ENCODE data around the gene MARS1. TPM values are rescaled to one million over a fixed set of nuclear protein-coding genes. Genes with fewer than 3 reads are reported as not detected.

The MARS1 gene
- total RNA-seq, 2 experiments from 2014 or later, result 203 to 204 TPM

DNA sequence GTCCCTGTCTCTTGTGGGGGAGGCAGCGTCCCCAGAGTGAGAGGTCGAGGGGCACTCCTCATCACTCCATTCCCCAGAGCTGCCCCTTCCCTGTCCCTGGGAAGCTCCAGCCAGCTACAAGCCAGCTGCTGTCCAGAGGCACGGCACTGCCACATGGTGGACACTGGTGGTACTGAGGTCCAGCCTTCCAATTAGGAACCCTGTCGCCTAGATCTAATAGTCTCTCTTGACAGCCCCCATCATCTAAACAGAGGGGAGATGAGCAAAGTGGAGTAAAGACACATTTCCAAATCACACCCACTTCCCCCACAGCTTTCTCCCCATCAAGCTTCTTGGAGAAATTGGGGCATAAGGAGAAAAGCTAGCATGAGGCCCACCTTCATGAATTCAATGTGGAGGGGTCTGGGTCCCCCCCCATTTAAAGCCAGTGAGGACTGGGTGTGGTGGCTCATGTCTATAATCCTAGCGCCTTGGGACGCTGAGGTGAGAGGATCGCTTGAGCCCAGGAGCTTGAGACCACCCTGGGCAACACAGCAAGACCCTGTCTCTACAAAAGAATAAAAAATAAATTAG lies 34.8 kb upstream of the MARS1 start:
- ChIA-PET CTCF (interaction anchor here (0.5 to 1.6 kb wide), 9 partner anchors 9 to 258 kb away, joined by 3 to 5 read pairs (median 4); no protein-coding TSS in a partner anchor), POLR2A (interaction anchor here (0.9 to 1.7 kb wide), 2 partner anchors 9 to 23 kb away, joined by 3 to 7 read pairs; no protein-coding TSS in a partner anchor)
- peaks cover 10% of the 10 kb centered on the region for H3K4me1 ChIP-seq (ENCODE audit: insufficient read depth, low read length)
- H3K4me1 Mint-ChIP-seq (ENCODE audit: low read depth), result peaks cover 5% of the 10 kb centered on the region
- peak; percentile 59 for ATAC-seq (ENCODE audit: poor library complexity)
- no peak overlapping the region for H3K4me3 Mint-ChIP-seq
- no peaks in the 10 kb centered on the region for H3K36me3 ChIP-seq (ENCODE audit: insufficient read depth, low read length)
- TF ChIP-seq, protein P1, sequence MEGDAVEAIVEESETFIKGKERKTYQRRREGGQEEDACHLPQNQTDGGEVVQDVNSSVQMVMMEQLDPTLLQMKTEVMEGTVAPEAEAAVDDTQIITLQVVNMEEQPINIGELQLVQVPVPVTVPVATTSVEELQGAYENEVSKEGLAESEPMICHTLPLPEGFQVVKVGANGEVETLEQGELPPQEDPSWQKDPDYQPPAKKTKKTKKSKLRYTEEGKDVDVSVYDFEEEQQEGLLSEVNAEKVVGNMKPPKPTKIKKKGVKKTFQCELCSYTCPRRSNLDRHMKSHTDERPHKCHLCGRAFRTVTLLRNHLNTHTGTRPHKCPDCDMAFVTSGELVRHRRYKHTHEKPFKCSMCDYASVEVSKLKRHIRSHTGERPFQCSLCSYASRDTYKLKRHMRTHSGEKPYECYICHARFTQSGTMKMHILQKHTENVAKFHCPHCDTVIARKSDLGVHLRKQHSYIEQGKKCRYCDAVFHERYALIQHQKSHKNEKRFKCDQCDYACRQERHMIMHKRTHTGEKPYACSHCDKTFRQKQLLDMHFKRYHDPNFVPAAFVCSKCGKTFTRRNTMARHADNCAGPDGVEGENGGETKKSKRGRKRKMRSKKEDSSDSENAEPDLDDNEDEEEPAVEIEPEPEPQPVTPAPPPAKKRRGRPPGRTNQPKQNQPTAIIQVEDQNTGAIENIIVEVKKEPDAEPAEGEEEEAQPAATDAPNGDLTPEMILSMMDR (IDR thresholded peaks at IDR 0.05), result peak; percentile 55
- peak in 8 of 14 experiments; percentile 32 to 72 (median 45) for DNase-seq
- no peaks in the 10 kb centered on the region for H3K9me3 Mint-ChIP-seq
- intact Hi-C loops (cut with DNase I, micrococcal nuclease), result loop anchor here (1.0 to 10.0 kb wide), 3 partner anchors 141 to 189 kb away; no protein-coding TSS in a partner anchor
- no peak overlapping the region for H3K4me3 ChIP-seq (ENCODE audit: low read length)
- H3K27ac Mint-ChIP-seq, result no peak overlapping the region
- H3K9me3 ChIP-seq (ENCODE audit: control insufficient read depth in 1 of 2, insufficient read depth in 1 of 2, low read length in 2 of 2), result no peaks in the 10 kb centered on the region
- peaks cover 0 to 4% of the 10 kb centered on the region in 2 experiments for H3K27me3 ChIP-seq (ENCODE audit: control insufficient read depth in 1 of 2, insufficient read depth in 2 of 2, low read length in 2 of 2)
- no peak overlapping the region for H3K27ac ChIP-seq (ENCODE audit: low read depth in 1 of 2, low read length in 2 of 2)
- no peaks in the 10 kb centered on the region for H3K36me3 Mint-ChIP-seq (ENCODE audit: low read depth)
- no peaks in the 10 kb centered on the region for H3K27me3 Mint-ChIP-seq

DNA sequence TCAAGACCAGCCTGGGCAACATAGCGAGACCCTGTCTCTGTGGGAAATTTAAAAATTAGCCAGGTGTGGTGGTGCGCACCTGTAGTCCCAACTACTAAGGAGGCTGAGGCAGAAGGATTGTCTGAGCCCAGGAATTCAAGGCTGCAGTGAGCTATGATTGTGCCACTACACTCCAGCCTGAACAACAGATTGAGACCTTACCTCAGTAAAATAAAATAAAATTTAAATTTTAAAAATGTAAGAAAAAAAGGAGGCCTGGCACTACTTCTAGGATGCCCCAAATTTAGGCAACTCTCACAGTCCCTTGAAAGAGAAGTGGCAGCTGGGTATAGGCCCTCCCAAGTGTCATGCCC lies 33.7 kb upstream of the MARS1 start:
- H3K4me3 Mint-ChIP-seq, result no peak overlapping the region
- intact Hi-C loops (cut with DNase I, micrococcal nuclease), result loop anchor here (2.0 to 10.0 kb wide), 3 partner anchors 19 to 189 kb away; partner anchors contain the start of gene INHBC (in 1 of the 2)
- Histone ChIP-seq H3K36me3 (ENCODE audit: insufficient read depth, low read length) (no peaks in the 10 kb centered on the region), H3K27me3 (ENCODE audit: control insufficient read depth in 1 of 2, insufficient read depth in 2 of 2, low read length in 2 of 2) (peaks cover 0 to 4% of the 10 kb centered on the region in 2 experiments), H3K27ac (ENCODE audit: low read depth in 1 of 2, low read length in 2 of 2) (no peak overlapping the region), H3K4me1 (ENCODE audit: insufficient read depth, low read length) (peaks cover 20% of the 10 kb centered on the region), H3K9me3 (ENCODE audit: control insufficient read depth in 1 of 2, insufficient read depth in 1 of 2, low read length in 2 of 2) (no peaks in the 10 kb centered on the region), H3K4me3 (ENCODE audit: low read length) (no peak overlapping the region)
- H3K36me3 Mint-ChIP-seq (ENCODE audit: low read depth), result peaks cover 2% of the 10 kb centered on the region
- peaks cover 4% of the 10 kb centered on the region for H3K27me3 Mint-ChIP-seq
- POLR2A ChIA-PET, result no interaction called here
- H3K9me3 Mint-ChIP-seq, result no peaks in the 10 kb centered on the region
- peaks cover 16% of the 10 kb centered on the region for H3K4me1 Mint-ChIP-seq (ENCODE audit: low read depth)
- TF ChIP-seq, protein P1 (IDR thresholded peaks at IDR 0.05), result no peak
- ATAC-seq (ENCODE audit: poor library complexity) (no peak), DNase-seq (no peak)
- no peak overlapping the region for H3K27ac Mint-ChIP-seq
- CTCF ChIA-PET, result no interaction called here

DNA sequence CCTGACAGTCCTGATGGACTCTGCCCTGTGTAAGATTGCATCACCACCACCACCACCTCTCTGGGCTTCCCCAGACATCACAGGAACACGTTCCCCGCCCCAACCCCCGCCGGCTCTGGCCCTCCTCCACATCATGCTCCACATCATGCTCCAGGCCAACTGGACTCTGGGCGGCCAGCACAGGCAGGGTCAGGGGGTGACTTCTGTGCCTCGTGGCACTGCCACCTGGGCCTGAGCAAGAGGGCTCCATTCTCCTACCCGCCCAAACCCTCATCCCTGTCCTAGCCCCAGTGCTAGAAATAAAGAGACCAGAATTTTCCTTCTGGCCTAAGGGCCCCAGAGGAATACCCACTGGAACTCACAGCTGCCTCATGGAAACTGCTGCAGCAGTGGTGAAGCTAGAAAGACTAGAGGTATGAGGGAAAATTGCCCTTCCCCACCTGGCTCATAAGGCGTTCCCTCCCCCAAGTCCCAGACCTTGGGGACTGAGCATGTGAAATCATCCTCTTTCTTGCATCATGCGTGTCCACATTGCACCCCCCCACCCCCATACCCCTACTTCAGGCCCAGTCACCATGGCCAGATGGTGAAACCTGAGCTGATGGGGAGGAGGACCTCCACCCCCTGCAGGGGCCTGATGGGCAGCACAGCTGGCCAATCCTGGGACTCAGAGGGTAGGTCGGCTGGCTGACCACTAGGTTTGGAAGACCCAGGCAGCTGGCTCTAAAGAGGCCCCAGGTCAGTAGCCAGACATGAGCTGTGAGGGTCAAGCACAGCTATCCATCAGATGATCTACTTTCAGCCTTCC lies 33.1 kb upstream of the MARS1 start, which contains the start of gene INHBE:
INHBE (plus strand) TSS at position 742 of the 808 bp plus-strand sequence. CDS start 230 bp downstream, outside the sequence.
- TF ChIP-seq, protein P1 (IDR thresholded peaks at IDR 0.05), result no peak
- H3K27me3 Mint-ChIP-seq, result peaks cover 6% of the 10 kb centered on the region
- ChIA-PET POLR2A (interaction anchor here (0.8 to 1.1 kb wide), 2 partner anchors 23 to 25 kb away, joined by 3 to 4 read pairs; no protein-coding TSS in a partner anchor), CTCF (interaction anchor here (1.0 to 1.3 kb wide), 2 partner anchors 32 to 178 kb away, joined by 3 to 5 read pairs; partner anchors contain the start of gene B4GALNT1)
- no peak within 1 kb of the TSS for H3K4me3 ChIP-seq (ENCODE audit: low read length)
- no peaks in the 10 kb centered on the region for H3K36me3 ChIP-seq (ENCODE audit: insufficient read depth, low read length)
- peaks cover 8% of the 10 kb centered on the region for H3K36me3 Mint-ChIP-seq (ENCODE audit: low read depth)
- H3K27ac Mint-ChIP-seq, result no peak within 1 kb of the TSS
- peaks cover 21% of the 10 kb centered on the region for H3K4me1 Mint-ChIP-seq (ENCODE audit: low read depth)
- peaks cover 0 to 4% of the 10 kb centered on the region in 2 experiments for H3K27me3 ChIP-seq (ENCODE audit: control insufficient read depth in 1 of 2, insufficient read depth in 2 of 2, low read length in 2 of 2)
- DNase-seq, result no peak
- no peak within 1 kb of the TSS for H3K27ac ChIP-seq (ENCODE audit: low read depth in 1 of 2, low read length in 2 of 2)
- intact Hi-C loops (cut with DNase I, micrococcal nuclease), result loop anchor here (2.0 to 10.0 kb wide), 3 partner anchors 20 to 190 kb away; partner anchors contain the start of gene INHBC (in 1 of the 2)
- H3K9me3 Mint-ChIP-seq, result no peaks in the 10 kb centered on the region
- H3K4me1 ChIP-seq (ENCODE audit: insufficient read depth, low read length), result peaks cover 26% of the 10 kb centered on the region
- H3K4me3 Mint-ChIP-seq, result no peak within 1 kb of the TSS
- H3K9me3 ChIP-seq (ENCODE audit: control insufficient read depth in 1 of 2, insufficient read depth in 1 of 2, low read length in 2 of 2), result no peaks in the 10 kb centered on the region
- no peak for ATAC-seq (ENCODE audit: poor library complexity)
